CD4-positive, alpha-beta T cell treated with Interleukin-1 beta for 1 hour (primary cell): ENCODE data around the gene TCF12.
"Not testable (repeated sequence)": the region's sequence is repeated elsewhere in the genome, so short reads cannot be mapped to it uniquely, and the experiment has no call there.

Experiments
- DNase-seq, 2 donors: peaks; one replicate each; pipeline ENCODE4 v3.0.0-alpha.2; 2020 to 2022

Gene TCF12

DNA sequence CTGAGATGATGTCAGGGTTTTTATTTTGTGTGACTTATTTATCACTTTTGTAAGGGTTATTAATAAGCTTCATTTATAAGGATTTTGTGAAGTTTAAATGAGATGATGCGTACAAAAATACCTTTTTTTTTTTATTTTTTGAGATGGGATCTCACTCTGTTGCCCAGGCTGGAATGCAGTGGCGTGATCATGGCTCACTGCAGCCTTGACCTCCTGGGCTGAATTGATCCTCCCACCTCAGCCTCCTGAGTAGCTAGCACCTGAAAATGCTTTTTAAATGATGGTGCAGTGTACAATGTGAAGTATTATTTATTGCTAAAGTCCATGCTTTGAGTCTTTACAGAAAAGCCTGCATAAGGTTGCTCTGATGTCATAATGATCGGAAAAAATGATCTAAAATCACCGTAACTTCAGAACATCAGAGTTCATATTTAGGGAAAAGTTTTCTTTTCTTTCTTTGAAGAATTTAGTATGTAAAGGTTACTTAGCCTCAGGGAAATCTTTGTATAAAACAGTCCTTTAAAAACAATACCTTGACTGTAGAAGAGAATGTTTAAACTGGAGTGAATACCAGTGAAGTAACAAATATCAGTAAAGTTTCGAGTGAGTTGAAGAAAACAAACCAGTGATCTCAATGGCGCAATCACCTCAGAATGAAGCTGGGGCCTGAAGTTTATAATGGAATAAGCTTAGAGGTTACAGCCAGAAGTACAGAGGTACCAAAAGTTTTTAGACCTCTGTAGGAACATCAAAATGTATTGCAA, 29.7 kb downstream of the TCF12 start:
- no peak for DNase-seq

DNA sequence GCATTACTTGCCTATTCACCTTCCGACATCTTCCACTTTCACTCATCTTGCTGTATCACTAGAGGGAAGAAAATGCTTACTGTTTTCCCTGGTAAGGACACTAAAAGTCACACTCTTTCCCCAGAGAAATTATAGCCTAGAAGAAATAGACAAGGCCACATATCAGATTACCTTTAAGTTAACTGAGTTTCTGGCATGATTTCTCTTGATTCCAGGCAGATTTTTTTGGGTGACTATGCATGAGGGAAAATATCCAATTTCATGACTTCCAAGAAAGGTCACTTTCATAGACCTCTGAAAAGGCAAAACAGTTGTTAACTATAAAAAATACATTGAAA, 30.3 kb downstream of the TCF12 start:
- DNase-seq = no peak

- DNase-seq = no peak
Measured at GRCh38 chr15:56950979-56951378, 32.5 kb downstream of the TCF12 start.

GRCh38 chr15:56953790-56954189, 35.3 kb downstream of the TCF12 start:
- DNase-seq = no peak

DNA sequence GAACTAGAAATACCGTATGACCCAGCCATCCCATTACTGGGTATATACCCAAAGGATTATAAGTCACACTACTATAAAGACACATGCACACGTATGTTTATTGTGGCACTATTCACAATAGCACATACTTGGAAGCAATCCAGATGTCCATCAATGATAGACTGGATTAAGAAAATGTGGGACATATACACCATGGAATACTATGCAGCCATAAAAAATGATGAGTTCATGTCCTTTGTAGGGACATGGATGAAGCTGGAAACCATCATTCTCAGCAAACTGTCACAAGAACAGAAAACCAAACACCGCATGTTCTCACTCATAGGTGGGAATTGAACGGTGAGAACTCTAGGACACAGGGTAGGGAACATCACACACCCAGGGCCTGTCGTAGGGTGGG, 36.6 kb downstream of the TCF12 start:
- not testable (repeated sequence) for DNase-seq

GRCh38 chr15:56956538-56956937, 38.1 kb downstream of the TCF12 start:
- no peak for DNase-seq

GRCh38 chr15:56957812-56958406, 39.5 kb downstream of the TCF12 start:
- DNase-seq = no peak

- no peak for DNase-seq
Measured at GRCh38 chr15:56959318-56959648, 40.8 kb downstream of the TCF12 start.

- no peak for DNase-seq
Measured at GRCh38 chr15:56960116-56960515, 41.7 kb downstream of the TCF12 start.

DNA sequence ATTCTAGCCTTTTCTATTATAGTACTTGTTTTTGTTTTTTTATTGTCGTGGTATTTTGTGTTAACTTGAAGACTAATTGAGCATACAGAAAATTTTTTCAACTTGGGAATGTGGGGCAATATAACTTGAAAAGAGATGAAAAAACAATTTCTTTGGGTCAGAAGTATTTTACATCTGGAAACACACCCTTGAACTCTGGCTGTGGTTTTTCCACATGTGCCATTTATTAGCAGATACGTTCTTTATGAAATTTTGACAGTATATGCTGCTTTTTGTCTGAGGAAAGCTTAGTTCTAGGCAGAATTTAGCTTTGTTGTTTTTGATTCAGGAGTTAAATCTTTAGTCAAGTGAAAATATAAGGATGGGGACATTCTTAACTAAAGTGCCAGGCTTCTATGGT, 44.7 kb downstream of the TCF12 start:
- DNase-seq = no peak

- no peak for DNase-seq
Measured at GRCh38 chr15:56963710-56964109, 45.3 kb downstream of the TCF12 start.

DNA sequence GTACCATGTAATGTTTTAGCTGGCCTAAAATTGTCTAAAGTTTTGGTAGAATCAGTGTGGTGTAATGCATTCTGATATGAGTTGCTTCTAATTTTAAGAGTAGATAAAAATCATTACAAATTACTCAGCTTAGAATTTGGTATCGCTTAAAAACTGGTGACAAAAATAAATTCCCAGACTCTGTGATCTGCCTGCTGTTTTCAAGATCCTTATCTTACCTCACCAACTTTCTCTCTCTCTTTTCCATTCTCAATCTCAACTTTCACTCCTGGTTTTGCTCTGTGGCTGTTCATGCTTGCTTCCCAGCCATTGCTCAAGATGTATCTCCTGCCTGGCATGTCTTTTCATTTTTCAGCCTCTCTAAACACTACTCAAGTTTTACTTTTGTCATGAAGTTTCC, 45.7 kb downstream of the TCF12 start:
- no peak for DNase-seq

DNA sequence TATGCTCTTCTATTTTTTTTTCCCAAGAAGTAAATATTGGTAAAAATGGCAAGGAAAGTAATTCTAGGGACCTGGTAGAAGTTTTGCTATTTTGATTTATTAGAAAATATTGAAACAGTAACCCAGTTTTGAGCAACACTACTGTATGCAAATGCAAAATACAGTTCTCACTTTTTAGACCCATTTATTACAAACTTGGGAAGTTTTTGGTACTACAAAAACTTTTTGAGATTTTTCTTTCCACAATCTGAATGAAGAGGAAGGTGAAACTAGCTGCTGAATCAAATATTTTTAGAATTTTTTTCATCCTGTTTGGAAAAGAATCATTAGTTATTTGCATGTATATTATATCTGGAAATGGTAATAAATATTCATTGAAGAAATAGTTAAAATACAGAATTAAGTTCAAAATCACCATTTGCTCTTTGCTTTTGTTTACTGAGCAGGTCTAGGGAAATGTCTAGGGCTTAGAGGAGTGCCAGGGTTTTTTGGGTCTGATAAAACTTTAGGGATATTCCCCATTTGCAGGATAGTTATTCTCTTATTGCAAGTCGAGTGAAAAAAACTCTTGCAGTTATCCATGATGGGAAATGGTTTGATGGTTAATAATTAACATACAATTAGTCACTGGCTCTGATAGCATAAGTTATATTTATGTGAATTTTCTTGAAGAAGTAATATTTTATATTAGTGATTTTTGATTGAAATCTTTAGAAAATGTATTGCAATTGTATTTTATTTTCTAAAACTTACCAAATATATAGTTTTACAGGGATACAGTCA, 47.0 kb downstream of the TCF12 start:
- no peak for DNase-seq

- no peak for DNase-seq
Measured at GRCh38 chr15:56967336-56967735, 48.9 kb downstream of the TCF12 start.

- DNase-seq = no peak
Measured at GRCh38 chr15:56968256-56968655, 49.8 kb downstream of the TCF12 start.

GRCh38 chr15:56968821-56969220, 50.4 kb downstream of the TCF12 start:
- no peak for DNase-seq

DNA sequence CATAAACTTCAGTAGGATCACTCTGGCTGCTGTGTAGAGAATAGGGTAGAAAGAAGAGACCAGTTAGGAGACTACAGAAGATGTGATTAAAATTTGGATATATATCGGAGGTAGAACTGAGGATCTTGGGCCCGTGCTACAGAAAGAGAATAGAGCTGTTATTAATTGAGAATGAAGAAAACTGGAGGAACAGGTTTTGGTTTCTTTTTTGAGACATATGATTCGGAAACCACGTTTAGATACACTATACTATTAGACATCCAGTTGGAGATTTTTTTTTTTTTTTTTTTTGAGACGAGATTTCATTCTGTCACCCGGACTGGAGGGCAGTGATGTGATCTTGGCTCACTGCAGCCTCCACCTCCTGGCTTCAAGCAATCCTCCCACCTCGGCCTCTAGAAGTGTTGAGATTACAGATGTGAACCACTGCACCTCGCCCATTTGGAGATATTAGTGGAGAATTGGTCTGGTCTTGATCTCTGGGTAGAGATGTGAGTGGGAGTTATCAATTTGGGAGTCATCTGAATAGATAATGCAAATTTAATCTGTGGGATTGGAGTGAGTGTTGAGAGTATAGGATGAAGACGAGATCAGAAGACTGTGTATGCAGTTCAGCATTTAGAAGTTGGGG, 50.9 kb downstream of the TCF12 start:
- no peak for DNase-seq

DNA sequence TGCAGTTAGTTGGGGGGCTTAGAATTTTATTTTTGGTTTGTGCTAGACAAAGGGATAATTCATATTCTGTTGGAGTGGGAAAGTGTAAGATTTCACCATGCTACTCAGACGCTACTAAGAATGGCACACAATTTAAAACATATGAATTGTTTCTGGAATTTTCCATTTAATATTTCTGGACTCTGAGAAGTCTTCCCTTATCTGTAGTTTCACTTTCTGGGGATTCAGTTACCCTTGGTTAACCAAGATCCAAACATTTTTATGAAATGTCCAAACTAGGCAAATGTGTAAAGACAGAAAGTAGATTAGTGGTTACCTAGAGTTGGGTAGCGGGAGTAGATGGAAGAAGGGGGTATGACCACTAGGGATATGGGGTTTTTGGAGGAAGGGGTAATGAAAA, 53.1 kb downstream of the TCF12 start:
- DNase-seq = no peak

DNA sequence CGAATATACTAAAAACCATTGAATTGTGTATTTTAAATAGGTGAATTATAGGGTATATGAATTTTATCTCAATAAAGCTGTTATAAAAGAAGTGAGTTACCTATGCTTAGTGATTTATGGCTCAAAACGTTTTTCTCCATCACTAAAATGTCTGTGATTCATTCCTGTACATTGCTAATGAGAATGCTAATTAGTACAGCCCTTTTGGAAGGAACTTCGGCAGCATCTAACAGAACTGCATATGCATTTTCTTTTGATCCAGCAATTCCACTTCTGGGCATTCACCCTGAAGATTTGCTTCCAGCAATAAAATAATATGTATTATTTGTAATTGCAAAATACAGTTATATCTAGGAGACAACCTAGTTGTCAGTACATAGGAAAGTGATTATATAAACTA, 53.6 kb downstream of the TCF12 start:
- DNase-seq = no peak

DNA sequence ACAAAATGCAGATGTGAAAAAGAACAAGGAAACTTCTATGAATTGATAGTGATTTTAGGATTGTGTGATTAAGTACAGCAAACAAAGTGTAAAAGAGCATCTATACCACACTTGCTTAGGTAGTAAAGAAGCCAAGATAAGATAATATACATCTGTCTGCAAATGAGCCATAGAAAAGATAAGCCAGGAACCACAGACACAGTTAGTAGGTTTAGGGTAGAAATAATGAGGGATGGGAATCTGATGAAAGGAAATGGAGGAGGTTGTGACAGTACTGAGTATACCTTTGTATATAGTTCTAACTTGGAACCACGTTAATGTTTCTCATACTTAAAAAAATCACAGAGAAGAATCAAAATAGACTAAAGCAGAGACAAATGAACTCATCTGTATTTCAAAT, 54.0 kb downstream of the TCF12 start:
- no peak for DNase-seq

DNA sequence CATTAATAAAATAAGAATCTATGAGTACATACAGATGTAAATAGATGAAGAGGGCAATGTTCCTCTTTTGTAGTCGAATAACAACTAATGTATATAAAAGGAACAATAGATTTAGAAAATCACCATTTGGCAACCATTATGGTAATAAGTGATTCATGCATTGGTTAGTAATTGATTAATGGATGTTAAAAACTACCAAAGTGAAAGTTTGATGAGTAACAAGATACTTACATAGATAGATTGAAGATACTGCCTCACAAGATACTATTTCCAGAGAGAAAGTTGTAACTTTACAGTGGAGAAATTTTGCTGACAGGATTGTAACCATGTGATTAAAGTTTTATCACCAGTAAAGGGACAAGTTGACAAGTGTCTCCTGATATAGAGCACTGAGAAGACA, 55.0 kb downstream of the TCF12 start:
- DNase-seq = no peak

DNA sequence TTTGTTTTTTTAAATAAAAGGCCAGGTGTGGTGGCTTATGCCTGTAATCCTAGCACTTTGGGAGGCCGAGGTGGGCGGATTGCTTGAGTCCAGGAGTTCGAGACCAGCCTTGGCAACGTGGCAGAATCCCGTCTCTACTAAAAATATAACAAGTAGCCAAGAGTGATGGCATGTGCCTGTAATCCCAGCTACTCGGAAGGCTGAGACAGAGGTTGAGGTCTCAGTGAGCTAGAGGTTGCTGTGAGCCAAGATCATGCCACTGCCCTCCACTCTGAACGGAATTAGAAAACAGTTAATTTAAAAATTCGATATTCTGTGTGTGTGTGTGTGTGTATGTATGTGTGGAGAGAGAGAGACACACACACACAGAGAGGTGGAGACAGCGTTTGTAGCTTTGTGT, 58.8 kb downstream of the TCF12 start:
- DNase-seq = no peak

GRCh38 chr15:56978898-56979662, 60.6 kb downstream of the TCF12 start:
- DNase-seq = no peak
